Measurements from ENCODE around the gene RNASE7.
"Not testable (repeated sequence)": the region's sequence is repeated elsewhere in the genome, so short reads cannot be mapped to it uniquely, and the experiment has no call there.

Gene RNASE7

DNA sequence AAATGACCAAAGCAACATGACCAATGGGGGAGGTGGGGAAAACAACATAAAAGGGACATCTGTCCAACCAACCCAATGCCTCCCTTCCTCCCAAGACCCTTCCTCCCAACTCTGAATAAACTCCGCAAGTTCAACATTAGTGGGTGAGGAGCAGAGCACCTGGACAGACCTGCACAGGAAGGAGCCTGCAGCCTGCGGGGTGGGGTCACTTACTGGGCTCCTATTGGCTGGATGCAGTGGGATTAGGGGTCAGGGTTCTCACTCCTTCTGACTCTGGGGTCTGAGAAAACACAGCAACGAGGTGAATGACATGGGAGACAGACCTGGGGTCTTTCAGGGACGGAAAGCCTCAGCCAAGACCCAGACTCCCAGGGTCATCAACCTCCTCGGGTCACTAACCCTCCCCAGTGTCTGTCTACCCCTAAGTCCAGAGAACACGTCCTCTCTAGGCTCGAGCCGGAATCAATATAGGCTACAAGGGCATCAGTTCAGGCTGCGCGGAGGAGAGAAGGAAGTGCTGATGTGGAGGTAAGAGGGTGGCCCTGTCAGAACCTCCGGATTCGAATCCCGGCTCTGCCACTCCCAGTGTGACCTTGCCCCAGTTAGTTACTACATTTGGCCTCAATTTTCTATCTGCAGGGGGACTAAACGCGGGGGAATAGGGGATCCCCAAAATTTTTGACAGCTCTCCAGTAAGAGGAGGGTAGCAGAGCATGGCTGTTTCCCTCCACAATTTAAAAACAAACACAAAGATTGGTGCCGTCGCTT, 18.2 kb upstream of the RNASE7 start:
- DNase-seq, result peak; percentile 20

DNA sequence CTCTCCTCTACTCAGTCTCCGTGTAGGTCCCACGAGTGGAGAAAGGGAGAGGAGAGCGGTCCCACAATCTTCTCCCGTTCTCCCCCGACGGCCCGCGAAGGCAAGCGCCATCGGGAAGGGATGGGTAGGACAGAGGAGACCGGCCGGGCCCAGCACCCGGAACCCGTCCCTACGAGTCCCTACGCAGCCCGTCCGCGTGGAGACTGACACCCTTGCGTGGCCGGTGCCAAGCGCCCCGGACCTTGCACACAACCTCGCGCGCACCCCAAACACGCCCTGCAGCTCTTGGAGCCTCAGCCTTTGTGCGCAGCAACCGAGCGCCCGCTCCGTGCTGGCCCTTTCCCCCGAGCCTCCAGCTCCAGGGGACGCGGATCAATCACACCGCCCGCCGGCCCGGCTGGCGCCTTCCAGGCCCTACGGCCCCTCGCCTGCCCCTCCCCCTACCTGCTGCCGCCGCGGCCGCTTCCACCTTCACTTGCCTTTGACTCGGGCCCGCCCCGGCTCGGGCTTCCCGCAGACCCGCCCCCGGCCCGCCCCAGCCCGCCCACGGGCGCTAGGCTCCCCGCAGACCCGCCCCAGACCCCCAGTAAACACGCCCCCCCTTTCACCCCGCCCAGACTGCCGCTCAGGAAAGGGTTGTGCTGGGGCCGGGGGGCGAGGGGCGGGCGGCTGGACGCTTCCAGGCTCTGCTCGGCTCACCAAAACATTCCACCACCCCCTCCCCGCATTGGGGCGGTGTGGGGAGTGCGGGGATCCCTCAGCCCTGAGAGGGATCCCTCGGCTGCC, 17.4 kb upstream of the RNASE7 start, which contains the start of gene NDRG2:
NDRG2 (minus strand) TSS at position 477 of the 786 bp plus-strand sequence. CDS start 1,746 bp downstream, outside the sequence.
- DNase-seq, result peak; percentile 79

DNA sequence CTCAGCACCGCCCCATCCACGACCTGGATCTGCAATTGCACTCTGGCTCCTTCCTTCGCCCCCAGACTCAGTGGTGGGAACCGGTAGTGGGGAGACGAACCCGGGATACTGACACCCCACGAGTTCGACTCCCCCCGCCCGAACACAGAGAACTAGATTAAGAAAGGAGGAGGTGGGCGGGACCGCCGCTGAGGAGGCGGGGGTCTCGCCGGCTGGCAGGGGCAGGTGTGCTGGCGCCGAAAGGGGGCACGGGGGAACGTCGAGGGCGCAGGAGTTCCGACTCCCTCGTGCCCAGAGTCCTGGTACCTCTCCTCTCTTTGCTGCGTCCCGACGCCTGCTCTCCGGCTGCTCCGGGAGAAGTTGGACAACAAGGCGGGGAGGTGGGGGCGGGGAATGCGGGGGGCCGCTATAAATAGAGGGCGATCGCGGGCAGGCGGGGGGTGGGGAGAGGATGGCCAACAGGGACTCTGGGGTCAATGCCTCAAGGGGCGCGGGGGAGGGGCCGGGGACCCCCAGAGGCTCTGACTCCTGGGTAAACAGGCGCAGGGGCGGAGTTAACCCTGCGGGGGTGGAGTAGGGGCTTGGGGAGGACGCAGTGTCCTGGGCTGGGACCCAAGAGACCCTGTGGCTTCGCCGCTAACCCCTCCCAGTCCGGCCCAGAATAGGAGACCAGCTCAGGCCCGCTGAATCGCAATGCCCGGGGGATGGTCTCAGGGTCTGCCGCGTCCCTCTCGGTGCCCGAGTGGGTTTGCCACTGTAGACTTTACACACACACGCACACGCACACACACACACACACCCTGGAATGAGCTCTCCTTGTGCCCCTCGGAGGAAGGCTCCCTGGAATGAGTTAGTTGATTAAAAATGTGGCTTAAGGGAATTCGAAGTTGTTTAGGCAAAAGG, 16.5 kb upstream of the RNASE7 start:
- peak; percentile 19 for DNase-seq

DNA sequence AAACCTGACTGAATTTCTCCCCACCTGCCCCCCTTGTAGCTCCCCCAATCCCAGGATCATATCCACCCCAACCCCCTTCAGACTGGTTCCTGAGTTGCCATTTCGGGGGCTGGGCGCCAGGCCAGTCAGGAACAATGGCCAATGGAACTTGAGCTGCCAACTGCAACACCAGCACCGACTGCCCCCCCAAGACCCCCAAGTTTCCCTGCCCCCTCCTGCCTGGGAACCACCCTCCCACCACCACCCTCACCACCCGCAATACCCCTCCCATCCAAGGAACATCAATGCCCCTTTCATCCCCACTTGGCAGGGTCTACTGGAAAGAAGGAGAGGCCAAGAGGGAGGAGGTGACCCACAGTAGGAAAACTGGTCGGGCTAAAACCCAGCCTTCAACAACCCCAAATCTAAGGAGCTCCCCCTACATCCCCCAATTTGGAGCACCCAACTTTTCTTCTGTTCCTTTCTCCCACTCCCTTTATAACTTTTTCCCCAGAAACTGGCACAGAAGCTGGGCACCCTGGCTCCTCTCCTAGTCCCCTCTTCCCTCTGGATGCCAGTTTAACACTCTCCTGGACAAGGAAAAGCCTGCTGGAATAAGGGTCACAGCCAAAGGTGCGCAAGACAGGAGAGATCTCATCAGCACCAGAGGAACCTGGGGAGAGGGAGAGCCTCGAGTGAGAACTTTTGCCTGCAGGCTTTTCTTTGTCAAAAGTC, 15.7 kb upstream of the RNASE7 start:
- no peak for DNase-seq

DNA sequence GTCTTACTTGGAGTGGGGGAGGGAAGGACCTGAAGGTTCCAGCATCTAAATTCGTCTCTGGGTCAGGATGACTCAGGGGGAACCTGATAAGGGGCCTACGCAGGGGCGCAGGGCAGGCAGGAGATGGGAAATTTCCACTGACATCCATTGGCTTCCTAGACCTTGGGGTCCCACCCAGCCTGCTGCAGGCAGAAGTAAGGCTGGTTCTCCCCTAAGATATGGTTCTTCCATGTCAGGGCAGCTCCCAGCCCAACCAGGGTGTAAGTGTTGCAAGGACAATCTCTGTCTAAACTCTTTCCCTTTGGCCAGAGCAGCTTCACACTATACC, 15.2 kb upstream of the RNASE7 start:
- DNase-seq, result no peak

DNA sequence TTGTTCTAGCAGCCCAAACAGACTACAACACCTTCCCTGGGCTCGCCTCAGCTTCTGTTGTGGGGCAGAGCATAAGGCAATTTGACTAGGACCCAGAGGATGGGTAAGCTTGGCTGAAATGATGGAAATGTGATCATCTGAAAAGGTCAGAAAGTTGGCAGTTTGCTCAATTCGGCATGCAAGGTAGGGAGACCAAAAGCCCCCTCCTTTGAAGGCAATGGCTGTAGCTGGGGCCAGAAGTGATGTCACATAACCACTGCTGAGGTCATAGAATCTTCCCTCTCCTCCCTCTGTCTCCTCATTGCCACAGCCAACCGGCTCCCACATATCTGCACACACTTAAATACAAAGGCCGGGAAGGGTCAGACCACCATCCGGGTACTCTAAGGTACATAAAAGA, 12.2 kb upstream of the RNASE7 start, which contains the start of gene TPPP2:
TPPP2 (plus strand) TSS at position 301 of the 400 bp plus-strand sequence. CDS start 365 bp downstream, outside the sequence.
- DNase-seq, result no peak

DNA sequence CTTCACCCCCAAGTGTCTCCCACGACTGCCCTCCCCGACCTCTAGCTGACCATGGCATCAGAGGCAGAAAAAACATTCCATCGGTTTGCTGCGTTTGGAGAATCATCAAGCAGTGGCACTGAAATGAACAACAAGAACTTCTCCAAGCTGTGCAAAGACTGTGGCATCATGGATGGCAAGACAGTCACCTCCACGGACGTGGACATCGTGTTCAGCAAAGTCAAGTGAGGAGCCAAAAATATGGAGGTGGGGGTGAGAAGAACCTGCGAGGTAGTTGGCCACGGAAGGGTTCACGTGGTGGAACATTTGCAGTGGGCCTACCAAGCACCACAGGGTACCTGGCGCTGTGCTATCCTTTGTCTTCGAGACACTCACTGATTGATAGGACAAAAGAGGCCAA, 11.6 kb upstream of the RNASE7 start:
- DNase-seq, result no peak

DNA sequence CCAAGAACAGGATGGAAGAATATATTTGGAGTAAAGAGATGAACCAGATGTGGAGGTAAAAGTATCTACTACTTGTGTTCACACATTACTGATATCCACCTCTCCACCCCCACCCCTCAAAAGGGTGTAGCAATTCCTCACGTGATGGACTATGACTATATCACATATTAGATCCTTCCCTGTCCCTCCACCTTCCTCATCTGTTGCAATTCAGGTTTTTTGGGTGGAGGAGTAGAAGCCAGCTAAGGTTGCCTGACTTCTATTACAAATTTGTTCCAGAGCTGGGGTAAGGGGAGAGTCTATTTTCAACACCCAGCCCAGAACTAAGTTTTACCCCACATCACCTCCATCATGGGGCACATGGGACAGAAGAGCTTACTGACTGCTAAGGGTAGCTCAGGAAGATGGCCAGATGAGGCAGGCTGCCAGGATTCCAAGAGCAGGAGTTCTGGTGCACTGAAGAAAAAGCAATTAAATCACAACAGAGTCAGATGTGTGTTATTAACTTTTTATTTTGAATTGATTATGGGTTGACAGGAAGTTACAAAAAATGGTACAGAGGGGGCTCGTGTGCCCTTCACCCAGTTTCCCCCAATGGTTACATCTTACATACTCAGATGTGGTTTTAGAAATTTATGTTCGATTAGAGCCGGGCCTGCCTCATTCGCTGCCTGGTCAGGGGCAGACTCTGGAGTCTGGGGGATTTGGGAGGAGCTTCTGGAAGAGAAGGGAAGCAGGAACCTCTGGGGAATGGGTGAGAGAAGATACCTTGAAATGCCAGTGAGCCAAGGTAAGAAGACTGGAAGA, 9.6 kb upstream of the RNASE7 start:
- no peak for DNase-seq

DNA sequence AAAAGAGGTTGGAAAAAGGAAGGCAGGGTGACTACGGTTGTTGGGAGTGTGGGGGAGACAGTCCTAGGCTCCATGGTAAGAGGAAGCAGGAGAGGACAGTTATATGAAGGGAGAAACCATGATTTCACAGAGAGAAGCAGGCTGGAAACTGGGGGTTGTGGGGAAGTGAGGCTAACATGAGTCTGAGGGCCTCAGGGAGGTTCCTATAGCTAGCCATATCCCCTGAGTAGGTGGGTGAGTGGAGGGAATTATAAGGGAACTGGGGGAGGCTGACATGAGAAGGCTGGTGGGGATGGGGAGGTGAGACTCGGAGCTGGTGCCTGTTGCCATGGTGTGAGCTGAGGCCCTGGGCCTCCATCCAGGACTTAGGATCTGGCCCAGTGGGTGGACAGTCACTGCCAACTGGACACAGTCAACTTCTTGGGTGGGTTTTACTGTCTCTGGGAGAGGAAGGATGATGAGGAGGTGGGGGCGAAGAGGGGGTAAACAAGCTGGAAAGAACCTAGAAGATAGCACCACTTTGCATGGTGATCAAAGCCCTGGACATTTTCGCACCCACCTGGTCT, 8.9 kb upstream of the RNASE7 start:
- DNase-seq, result no peak

DNA sequence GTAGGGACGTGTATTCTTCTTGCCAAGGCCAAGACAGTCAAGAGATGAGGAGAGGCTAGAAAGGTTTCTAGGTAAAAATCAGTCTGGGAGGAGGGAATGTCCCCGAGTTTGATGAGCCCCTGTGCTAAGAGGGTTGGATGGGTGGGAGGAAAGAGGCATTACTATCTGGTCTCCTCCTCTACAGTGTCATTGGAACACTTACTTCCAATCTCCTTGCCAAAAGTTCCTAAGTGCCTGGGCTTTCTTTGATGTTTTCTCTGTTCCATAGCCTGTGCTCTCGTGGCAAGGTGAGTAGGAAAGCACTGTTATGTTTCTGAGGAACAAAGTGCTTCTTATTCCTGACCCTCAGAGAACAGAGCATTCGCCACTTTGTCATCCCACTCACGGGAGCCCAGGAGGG, 7.5 kb upstream of the RNASE7 start, which contains the start of gene RNASE13:
RNASE13 (minus strand) TSS at position 101 of the 400 bp plus-strand sequence. CDS start 519 bp downstream, outside the sequence.
- DNase-seq, result no peak

DNA sequence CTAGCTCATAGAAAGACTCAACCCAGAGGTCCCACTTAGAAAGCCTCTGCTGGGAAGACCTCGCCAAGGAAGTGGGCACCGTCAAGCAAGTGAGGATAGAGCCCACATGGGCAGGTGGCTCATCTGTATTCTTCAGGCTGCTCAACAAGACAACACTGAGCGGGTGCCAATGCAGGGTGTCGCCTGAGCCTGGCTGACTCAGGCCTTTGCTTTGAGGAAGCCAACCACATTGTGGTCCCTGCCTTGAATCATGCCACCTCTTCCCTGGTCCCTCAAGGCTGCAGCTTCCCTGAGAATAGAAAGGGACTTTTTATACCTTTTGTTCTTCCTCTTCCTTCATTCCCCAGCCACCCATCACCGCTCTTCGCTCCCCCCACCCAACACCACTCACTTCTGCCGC, 5.4 kb upstream of the RNASE7 start:
- DNase-seq, result no peak

DNA sequence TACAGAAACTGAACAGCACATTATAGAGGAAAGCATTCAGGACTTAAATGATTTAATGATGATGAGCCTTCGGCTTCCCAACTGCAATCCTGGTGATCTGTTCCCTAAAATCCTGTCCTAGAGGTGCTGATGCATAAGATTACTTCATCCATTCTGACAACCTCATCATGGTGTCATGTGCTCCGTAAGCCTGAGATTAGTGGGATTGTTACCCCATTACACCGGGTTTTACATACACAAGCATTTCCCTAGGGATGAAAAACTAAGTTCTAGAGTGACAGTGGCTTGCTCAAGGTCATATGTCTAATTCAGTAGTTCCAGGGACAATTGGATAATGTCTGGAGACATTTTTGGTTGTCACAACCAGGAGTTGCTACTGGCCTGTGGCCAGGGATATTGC, 5.0 kb upstream of the RNASE7 start:
- no peak for DNase-seq

DNA sequence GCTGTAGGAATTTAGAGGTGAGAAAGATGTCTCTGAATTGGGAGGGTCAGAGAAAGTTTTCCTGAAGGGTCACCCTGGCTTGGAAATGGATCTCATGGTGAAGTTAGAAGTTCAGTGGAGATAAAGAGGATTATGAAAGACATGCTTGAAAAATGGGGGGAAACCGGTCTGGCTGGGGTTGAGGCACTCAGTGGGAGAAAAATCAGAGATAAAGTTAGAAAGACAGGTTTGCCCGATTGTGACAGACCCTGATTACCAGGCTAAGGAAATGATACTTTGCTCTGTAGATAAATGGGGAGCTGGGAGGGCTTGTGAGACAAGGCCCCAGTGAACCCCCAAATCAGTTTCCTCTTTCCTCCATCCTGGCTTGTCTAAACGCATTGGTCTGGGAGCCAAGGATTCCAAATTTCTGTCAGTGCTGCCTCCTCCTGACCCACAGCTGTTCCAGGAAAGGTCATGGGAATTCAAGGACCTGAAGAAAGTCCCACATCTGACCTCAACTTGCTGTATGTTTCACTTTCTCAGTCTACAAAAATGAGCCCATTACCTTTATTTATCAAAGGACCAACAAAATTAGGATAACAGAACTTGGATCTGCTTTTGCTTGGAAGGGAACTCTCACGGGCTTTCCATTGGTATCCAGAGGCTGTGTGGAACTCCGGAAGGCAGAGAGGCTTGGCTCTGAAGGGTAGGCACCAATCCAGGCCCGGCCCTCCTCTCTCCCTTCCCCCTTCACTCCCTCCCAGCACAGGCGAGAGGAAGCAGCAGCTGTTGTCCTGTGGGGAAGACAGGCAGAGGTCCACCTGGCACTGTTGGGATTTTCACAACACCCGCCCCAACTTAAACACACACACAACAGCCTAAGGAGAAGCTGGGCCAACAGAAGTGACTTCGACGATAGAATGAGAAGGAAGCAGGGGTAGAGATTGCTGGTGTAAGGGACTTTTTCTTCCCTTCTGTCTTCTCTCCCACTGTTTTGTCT, 3.4 kb upstream of the RNASE7 start:
- DNase-seq, result no peak

DNA sequence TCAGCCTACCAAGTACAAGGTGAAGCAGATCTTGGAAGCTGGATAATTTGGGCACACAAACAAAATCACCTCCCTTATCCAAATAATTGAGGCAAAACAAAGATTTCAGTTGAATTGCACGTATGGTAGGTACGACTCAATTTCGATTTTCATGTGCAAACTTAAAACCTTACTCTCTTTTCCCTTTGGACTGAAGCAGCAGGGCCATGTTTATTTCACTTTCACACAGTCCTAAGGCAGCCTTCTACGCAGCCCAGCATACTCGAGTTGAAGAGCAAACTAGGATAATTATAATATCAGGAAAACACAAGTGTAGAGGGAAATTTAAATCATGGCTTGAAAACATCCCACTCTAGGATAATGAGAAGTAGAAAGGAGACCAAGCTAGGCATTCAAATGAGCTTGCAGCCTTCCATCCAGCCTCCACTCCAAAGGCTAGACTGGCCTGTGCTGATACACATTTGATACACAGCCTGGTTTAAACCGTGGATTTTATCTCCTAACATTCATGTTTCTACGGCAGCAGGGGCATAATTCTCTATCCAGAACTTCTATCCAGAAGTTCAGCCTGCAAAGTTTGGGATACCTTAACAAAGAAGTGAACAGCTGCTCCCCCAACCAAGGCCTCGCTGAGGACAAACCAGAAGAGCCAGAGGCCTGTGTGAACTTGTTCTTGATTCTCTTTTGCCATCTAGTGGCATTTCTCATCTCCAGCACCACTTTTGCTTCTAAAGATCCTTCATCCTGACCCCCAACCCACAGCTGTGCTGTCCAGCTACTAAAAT, 2.4 kb upstream of the RNASE7 start:
- no peak for DNase-seq

DNA sequence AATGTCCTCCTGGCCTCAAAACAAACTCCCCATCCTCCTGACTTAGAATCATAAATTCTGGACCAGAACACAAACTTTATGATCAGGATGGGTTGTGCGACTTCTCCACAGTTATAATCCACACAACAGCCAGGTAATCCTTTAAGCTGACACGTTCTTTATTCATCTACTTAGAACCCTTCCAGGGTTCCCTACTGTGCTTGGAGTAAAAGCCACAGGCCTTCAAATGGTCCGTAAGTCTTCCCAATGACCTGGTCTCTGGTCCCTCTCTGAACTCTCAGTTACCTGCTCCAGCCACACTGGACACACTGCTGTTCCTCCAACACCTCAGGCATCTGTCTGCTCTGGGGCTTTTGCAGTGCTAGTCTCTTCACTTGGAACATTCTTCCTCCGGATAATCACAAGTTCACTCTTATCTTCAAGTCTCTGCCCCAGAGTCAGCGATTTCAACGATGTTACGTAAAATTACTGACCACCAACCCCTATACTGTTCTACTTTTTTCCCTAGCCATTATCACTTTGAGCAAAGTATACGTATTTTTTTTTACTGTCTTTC, 1.7 kb upstream of the RNASE7 start:
- no peak for DNase-seq

DNA sequence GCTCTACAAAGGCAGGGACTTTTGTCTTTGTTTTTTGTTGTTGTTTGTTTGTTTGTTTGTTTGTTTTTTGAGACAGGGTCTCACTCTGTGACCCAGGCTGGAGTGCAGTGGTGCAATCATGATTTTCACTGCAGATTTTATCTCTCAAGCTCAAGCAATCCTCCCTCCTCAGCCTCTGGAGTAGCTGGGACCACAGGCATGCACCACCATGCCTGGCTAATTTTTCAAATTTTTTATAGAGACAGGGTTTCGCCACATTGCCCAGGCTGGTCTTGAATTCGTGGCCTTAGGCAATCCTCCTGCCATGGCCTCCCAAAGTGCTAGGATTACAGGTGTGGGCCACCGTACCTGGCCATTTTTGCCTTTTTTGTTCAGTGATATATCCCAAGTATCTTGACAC, 1.2 kb upstream of the RNASE7 start:
- not testable (repeated sequence) for DNase-seq

DNA sequence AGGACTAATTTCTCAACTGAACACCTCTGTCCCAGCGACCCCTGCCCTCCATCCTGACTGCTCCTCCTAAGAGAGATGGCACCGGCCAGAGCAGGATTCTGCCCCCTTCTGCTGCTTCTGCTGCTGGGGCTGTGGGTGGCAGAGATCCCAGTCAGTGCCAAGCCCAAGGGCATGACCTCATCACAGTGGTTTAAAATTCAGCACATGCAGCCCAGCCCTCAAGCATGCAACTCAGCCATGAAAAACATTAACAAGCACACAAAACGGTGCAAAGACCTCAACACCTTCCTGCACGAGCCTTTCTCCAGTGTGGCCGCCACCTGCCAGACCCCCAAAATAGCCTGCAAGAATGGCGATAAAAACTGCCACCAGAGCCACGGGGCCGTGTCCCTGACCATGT, 756 bp downstream of the RNASE7 start:
- no peak for DNase-seq

DNA sequence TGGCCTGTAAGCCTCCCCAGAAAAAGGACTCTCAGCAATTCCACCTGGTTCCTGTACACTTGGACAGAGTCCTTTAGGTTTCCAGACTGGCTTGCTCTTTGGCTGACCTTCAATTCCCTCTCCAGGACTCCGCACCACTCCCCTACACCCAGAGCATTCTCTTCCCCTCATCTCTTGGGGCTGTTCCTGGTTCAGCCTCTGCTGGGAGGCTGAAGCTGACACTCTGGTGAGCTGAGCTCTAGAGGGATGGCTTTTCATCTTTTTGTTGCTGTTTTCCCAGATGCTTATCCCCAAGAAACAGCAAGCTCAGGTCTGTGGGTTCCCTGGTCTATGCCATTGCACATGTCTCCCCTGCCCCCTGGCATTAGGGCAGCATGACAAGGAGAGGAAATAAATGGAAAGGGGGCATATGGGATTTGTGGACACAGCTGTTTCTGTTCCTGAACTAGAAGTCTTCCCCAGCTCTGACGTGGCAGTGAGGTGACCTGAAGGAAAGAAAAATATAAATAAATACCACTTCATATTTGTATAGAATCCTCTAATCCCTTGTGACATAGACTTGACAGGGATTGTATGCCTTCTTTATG, 1.3 kb downstream of the RNASE7 start:
- no peak for DNase-seq
